GM21447 (cell line): ENCODE measurements around the gene RBM38.
"Not testable (repeated sequence)": the region's sequence is repeated elsewhere in the genome, so short reads cannot be mapped to it uniquely, and the experiment has no call there.

Experiments used
- ATAC-seq: cut with Tn5 transposase; IDR thresholded peaks from one replicate; pipeline ENCODE4 v1.9.1; 2021; ENCODE audit not compliant: unreplicated experiment

RBM38 gene

DNA sequence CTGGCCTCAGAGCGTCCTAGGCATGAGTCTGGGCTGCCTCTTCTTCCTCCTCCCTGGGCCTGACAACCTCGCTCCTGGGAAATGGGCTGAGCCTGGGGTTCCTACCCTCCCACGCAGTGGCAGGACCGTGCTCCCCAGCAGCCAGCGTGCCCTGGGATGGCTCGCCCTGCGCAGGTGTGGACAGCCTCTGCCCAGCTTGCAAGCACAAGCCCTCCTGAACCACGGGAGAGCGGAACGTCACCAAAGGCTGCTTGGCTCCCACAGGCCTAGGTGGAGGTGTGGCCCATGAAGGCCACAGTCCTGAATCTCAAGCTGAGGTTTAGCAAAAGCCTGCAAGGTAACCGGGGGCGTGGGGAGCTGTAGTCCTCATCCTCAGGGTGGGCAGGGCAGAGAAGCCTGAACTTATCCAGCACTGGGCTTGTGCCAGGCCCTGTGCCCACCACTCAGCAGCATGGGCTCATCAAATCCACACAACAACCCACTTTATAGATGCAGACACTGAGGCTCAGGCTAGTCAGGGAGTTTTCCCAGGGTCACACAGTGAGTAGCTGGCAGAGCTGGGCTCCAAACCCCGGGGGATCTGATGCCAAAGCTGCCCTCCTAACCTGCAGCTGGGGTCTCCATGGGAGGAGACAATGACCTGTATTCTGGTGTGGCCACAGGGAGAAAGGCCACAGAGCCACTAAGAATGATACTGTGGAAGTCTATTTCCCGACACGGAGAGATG, 25.3 kb downstream of the RBM38 start:
- ATAC-seq: no peak

DNA sequence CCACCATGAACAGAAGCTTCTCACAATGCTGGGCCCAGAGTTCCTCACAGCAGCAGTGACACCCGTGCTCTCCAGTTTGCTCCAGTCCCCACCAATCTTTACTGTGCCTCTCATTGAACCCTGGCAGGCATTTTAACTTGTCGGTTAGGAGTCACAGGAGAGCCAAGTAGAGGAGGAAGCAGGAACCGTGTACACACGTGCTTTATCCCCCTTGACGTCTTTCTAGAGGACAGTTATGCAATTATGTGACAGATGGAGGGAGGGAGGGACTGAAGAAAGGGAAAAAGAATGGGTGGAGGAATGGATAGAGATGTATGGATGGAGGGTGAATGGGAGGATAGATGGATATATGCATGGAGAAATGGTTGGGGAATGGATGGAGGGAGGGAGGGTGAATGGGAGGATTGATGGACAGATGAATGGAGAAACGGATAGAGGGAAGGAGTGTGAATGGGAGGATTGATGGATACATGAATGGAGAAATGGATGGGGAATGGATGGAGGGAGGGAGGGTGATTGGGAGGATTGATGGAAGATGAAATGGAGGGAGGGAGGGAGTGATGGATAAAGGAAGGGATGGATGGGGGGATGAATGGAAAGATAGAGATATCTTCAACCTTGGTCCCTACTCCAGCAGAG, 26.0 kb downstream of the RBM38 start:
- no peak for ATAC-seq

DNA sequence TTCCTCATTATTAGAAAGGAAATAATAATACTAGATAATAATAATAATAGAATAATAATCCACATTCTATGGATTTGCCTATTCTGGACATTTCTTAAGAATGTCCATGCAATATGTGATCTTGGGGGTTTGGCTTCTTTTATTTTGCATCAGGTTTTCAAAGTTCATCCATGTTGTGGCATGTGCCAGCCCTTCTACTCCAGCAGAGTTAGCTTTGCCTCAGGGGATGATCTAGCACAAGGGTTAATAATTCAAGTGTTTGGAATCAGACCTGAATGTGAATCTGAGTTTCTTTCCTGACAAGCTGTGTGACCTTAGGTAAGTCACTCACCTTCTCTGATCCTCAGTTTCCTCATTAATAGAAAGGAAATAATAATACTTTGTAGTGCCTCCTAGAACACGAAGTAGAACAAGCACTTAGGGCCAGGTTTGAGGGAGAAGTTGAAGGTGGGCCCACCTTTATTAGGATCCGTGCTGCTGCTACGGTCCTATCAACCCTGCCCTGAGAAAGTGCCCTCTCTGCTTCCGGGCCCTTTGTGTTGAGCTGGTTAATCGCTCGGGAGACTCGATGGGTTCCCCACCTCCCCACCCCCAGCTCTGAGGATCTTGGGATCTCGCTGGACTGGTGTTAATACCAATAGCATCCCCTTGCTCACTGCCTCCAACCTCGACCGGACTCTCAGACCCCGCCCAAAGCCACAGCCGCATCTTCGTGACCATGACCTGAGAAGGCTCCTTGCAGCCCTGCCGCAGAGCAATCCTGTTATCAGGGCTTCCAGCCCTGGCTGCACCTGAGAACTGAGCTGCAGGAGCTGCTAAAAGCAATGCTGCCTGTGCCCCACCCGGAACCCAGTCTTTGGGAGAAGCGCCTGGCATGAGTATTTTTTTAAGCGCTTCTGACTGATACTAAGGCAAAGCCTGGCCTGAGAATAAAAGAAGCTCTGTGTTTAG, 26.9 kb downstream of the RBM38 start:
- ATAC-seq: no peak

DNA sequence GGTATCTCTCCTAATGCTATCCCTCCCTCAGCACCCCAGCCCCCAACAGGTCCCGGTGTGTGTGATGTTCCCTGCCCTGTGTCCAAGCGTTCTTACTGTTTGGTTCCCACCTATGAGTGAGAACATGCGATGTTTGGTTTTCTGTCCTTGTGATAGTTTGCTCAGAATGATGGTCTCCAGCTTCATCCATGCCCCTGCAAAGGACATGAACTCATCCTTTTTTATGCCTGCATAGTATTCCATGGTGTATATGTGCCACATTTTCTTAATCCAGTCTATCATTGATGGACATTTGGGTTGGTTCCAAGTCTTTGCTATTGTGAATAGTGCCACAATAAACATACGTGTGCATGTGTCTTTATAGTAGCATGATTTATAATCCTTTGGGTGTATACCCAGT, 28.3 kb downstream of the RBM38 start:
- ATAC-seq: not testable (repeated sequence)

DNA sequence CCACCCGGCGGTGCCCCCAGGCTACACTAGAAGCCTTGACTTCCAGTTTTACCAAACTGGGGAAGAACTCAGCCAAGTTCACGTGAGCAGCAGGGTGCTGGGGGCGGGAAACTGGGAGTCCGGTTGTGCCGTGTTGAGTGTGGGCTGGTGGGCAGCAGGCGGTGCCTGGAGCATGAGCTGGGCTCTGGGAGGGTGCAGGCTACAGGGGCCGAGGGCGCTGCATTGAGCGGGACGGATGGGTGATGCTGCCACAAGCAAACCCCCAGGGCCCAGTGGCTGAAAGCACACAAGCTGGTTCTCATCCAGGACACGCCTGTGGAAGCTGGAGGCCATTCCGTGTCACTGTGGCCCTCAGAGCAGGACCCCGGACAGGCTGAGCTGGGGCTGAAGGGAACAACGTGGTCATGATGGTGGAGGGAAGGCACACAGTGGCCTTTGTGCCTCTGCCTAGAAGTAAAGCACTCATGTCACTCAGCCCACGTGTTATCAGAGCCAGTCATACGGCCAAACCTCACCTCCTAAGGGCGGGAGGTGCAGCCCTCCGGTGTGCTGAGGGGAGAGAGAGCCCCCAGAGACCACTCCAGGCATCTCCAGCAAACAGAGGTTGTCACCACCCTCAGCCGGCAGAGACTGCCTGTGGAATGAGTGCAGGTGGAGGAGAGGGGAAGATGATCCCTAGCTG, 29.5 kb downstream of the RBM38 start:
- no peak for ATAC-seq

DNA sequence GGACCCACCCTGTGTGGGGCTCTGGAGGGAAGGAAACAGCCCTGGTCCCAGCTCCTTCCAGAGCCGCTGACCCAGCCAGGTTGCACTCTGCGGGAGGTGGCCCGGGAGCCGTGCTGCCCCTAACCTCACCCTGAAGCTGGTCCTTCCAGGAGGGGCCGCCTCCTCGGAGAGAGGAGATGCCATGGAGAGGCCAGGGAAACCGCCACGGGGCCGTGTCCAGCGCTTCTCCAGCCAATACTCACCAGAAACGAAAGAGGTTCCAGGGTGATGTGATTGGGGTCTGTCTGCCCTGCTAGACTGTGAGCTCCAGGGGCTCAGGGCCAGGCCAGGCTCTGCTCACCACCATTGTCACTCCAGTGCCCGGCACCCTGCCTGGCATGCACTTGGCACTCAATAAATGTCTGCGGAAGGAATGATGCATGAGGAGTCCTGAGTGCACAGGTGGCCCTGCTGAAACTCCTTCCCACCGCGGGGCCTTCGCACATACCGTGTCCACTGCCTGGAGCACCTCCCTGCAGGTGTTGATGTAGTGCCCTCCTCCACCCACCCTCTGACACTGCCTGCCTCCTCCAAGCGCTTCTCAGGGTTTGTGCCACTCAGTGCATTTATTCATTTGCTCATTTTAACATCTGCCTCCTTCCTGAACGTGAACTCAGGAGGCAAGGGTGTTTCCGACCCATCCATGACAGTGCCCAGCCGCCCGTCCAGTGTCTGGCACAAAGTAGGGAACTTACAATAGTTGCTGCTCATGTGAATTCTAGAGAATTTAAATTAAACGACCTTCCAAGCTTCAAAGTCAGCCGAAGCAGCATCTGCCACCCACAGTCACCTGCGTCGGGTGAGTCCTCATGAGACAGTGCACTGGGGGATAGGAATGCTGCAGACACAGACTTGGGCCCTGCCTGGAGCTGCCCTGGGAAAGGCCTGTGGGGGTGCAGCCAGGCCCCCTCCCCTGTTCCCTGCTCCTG, 30.3 kb downstream of the RBM38 start:
- ATAC-seq: no peak

DNA sequence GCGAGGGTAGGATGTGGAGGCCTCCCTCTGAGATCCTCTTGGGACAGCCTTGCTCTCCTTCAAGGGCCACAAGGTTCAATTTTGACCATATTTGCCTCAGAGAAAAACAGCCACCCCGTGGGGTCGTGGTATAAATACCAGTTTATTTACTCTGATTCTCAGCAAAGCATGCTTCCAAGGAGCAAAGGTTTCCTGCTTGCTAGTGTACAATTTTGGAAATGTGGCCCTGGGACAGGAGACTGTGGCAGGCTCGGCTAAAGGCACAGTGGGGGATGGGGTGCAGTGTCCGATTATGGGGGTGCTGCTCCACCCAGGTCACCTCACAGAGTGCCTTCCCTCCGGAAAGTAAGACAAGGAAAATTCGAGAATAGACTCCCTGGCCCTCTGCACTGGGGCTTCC, 31.1 kb downstream of the RBM38 start:
- no peak for ATAC-seq

DNA sequence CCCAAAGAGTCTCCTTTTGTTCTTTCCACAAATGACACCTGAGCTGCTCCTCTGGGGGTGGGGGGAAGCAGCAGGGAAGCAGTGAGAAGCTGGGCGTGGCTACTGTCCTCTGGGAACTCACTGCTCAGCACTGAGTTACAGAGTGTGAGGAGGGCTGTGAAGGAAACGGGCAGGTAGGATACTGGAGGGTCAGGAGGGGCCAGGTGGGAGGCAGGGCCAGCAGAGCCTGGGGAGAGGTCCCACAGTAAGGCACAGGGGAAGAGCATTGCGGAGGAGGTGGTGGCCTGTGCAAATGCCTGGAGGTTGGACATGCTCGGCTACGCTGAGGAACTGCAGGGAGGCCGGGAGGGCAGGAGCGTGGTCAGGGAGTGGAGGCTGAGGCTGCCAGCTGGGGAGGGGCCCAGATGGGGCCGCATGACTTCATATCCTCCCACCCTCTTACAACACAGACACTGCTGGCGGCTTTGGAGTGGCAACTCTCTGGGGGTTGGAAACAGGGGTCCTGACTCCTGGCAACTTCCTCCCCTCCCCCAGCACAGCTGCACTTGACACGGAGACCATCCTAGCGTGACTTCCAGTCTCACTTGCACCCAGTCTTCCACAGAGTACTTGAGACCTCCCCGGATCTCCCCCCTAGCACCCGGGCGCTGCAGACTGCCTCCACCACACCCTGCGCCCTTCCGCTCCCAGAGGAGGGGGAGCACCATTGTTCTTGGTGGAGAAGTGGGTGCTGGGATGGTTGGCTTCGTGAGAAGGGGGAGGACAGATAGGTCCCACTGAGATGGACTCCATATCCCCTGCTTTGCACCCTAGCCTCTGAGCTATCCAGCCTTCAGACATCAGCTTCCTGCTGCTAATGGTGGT, 34.2 kb downstream of the RBM38 start:
- no peak for ATAC-seq

DNA sequence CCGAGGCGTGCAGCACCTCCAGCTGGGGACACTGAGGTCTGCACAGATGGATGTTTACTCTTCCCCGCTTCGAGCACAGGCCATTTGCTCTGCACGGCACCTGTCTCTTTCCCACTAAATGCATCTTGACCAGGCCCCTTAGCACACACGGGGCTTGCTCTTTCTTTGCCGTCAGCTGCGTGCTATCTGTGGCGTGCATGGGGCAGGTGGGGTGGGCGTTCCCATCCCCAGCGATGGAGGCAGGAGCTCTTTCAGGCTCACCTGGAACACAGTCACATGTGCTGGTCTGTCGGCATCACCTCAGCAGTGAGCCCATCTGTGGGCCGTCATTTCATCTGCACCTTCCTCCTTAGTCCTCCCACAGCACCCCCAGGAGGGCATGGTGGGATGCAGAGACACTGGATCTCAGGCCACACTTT, 35.1 kb downstream of the RBM38 start:
- ATAC-seq: no peak

DNA sequence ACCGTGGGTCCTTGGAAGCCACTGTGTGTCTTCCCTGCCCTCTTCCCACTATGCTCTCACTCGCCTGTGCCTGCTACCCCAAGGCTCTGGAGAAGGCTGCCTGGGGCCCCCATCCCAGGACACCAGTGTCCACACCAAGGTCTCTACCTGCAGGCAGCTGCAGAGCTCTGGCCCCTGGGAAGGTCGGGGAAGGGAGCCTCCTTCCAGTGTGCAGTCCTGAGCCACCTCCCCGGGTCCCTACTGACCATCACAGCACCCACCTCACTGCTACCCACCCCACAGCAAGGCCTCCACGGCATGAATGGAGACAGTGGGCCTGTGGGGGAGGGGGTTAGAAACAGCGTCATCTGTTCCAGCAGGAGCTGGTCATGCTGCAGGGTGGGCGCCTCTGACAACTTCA, 35.6 kb downstream of the RBM38 start:
- ATAC-seq: no peak

DNA sequence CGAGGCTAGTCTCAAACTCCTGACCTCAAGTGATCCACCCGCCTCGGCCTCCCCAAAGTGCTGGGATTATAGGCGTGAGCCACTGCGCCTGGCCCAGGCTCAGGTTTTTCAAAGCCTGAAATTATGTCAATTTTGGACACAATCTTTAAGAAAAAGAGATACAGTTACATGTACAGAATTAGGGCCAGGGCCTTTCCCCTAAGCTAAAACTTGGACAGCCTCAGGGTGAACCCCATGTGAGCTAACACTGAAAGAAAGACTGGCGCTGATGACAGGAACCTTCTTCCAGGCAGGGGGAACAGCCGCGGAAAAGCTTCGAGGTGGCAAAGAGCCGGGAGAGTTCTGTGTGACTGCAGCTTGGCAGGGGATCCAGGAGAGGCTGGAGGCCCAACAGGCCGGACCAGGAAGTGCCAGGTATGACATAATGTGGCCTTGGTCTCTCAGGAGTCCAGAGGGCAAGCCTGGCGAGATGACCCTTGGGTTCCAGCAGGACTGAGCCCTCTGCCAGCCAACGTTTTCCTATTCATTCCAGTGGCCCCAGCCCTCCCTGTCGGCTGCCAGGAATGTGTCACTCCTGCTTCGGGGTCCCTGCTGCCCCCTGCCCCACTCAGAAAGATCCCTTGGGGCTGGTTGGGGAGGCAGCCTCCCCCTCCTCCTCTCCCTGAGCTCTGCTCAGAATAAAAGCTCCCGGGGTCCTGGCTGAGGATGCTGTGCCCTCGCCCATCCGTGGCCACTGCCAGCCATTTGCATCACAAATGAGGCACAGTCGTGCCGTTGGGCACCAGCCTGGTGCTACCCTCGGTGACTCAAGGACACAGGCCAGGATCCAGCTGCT, 37.3 kb downstream of the RBM38 start:
- no peak for ATAC-seq

DNA sequence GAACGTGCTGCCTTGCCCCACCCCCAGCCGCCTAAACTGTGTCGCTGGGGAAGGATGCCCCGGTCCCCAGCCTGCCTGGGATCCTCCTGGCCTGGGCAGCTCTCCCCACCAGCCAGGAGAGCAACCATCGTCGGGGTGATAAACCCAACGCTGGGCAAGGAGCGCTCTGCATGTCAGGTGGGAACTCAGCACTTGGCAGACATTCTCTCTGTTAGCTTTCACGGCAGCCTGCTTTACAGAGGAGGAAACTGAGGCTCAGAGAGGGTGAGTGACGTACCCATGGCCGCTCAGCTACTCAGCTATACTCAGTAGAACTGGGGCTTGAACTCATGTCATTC, 37.9 kb downstream of the RBM38 start:
- no peak for ATAC-seq

DNA sequence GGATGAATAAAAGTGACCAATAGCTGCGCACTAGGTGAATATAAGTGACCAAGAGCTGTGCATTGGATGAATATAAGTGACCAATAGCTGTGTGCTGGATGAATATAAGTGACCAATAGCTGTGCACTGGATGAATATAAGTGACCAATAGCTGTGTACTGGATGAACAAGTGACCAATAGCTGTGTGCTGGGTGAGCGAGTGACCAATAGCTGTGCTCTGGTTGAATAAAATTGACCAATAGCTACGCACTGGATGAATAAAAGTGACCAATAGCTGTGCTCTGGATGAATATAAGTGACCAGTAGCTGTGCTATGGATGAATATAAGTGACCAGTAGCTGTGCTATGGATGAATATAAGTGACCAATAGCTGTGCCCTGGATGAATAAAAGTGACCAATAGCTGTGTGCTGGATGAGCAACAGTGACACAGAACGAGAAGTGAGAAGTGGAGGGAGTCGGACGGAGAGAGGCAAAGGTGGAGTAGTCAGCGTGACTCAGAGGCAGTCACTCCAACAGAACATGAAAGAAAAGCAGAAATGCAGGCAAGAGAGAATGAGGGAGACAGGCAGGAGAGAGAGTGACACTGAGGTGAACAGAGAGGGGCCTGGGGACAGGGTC, 38.5 kb downstream of the RBM38 start:
- ATAC-seq: no peak

DNA sequence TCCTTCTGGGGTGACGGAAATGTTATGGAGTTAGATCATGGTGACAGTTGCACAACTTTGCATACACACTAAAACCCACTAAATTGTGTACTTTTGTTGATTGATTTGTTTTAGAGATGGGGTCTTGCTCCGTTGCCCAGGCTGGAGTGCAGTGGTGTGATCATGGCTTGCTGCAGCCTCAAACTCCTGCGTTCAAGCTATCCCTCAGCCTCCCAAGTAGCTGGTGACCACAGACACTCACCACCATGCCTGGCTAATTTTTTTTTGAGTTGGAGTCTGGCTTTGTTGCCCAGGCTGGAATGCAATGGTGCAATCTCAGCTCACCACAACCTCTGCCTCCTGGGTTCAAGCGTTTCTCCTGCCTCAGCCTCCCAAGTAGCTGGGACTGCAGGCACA, 39.0 kb downstream of the RBM38 start:
- not testable (repeated sequence) for ATAC-seq

DNA sequence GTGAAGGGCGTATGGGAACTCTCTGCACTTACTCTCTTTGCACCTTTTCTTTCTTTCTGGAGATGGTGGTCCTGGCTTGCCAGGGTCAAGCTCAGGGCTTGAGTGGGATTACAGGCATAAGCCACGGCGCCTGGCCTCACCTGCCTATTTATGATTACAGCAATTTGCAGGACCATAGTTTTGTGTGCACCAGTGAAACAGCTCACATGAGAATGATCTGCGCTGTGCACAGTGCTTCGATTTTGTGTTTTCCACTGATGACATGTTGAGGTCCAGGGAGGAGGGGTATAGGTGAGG, 40.3 kb downstream of the RBM38 start:
- ATAC-seq: no peak

DNA sequence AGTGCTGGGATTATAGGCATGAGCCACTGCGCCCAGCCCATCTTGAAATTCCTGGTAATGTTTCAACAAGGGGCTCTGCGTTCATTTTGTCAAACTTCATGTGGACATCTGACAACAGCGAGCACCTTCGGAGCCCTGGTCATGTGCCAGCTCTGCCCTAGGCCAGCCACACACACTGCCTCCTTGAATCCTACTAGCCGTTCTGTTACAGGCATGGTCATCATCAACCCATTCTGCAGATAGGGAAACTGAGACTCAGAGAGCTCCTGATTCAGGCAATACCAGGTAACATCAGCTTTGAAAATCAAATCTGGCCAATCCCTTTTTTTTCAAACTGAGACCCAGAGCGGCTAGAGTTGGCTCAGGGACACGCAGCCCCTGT, 41.3 kb downstream of the RBM38 start:
- ATAC-seq: no peak

DNA sequence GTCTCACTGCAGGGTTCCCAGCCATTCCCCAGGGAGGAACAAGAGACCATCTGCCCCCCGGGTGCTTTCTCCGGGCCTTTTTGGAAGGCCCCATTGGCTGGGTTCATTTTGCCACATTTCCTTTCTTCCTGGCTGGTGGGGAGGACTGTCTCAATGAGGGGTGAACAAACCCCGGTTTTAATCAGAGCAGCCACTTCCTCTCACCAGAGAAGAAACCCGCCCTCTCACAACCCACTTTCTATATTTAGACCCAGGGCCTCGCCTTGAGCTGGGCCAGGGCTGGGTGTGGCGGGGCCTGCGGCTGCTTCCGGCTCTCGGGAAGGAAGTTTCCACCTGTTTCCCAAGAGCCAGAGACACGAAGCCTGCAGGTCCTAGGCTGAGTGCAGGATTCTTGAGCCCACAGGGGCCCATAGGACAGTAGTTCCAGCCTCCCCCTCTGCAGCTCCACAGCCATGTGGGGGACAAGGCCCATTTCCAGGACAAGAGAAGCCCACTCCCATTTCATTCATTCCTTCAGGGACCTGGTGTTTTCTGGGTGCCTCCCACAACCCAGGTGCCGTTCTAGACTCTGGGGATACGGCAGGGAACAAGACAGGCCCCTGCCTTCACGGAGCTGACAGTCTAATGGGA, 41.8 kb downstream of the RBM38 start:
- ATAC-seq: peak; percentile 92
